ENCODE data around the gene GSE1.

The GSE1 gene

DNA sequence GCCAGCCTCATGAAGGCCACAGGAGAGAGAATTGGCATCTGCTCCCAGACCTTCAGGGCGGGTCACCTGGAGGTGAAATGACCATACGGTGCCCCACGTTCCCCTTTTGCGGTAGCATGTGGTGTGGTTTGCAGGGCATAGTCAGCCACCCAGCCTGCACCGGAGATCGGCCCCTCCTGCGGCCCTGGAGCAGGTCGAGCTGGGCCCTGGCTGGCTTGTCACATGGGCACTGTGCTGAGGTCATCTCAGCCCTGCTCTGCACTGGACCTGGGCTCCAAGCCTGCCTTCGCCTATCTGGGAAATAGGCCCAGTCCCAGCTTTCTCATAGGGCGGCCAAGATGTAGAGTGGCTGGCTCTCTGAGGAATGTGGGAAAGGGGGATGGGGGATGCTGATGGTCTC, 16.2 kb downstream of the GSE1 start:
- H3K4me3 ChIP-seq (ENCODE audit: low read depth, low read length): no peak overlapping the region
- no peak for TF ChIP-seq CTCF (IDR thresholded peaks at IDR 0.05; ENCODE audit: control insufficient read depth, extremely low read depth, insufficient read depth)
- no peak for DNase-seq (ENCODE audit: low read depth)

GRCh38 chr16:85629853-85630252, 16.7 kb downstream of the GSE1 start:
- no peak for DNase-seq (ENCODE audit: low read depth)
- H3K4me3 ChIP-seq (ENCODE audit: low read depth, low read length): no peak overlapping the region
- no peak for TF ChIP-seq CTCF (IDR thresholded peaks at IDR 0.05; ENCODE audit: control insufficient read depth, extremely low read depth, insufficient read depth)

DNA sequence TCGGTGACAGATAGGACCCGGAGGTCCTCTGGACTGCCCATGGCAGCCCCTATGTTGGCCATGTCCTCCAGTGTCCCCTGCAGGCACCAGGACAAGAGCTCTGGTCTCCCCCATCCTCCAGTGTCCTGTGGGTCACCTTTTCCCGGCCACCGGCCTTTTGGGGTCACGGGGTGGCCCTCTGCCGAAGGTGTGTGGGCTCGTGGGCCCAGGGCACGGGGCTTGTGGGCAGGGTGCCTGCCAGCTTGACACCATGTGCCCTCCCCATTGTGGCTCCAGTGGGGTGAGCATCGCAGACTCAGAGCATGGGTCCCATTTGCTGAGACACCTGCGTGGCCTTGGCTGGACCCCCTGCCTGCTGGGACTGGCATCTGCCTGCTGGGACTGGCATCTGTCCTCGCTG, 18.1 kb downstream of the GSE1 start:
- H3K4me3 ChIP-seq (ENCODE audit: low read depth, low read length): no peak overlapping the region
- DNase-seq (ENCODE audit: low read depth): no peak
- no peak for TF ChIP-seq CTCF (IDR thresholded peaks at IDR 0.05; ENCODE audit: control insufficient read depth, extremely low read depth, insufficient read depth)

DNA sequence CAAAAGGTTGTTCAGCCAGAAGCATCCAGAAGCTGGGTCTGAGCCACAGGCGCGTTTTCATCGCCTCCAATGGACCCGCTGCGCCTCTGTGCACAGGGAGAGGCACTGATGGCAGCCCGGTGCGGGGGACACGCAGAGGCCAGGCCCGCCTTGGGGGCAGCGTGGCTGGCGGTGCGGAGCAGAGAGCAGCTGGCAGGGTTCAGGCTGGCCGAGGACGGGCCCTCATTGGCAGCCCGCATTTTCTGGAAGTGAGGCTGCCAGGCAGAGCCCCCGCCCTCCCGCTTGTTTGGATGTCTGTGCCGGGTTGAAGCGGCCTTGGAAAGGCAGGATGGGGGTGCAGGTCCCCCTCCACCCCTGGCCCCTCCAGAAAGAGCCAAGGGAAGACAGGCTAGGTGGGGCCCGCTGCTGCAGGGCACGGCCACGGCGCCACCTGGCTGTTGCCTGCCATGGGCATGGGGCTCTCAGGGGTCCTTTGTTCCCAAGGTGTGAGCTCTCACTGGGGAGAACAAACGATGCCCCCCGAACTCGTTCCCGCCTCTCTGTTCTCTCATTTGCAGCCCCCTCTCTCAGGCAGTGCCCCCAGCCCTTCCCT, 18.8 kb downstream of the GSE1 start:
- DNase-seq (ENCODE audit: low read depth): no peak
- H3K4me3 ChIP-seq (ENCODE audit: low read depth, low read length): no peak overlapping the region
- TF ChIP-seq CTCF (IDR thresholded peaks at IDR 0.05; ENCODE audit: control insufficient read depth, extremely low read depth, insufficient read depth): 0 out of 2 replicates have a peak, but pooled peaks have one; percentile 6

GRCh38 chr16:85632709-85633437, 19.8 kb downstream of the GSE1 start:
- no peak for TF ChIP-seq CTCF (IDR thresholded peaks at IDR 0.05; ENCODE audit: control insufficient read depth, extremely low read depth, insufficient read depth)
- no peak overlapping the region for H3K4me3 ChIP-seq (ENCODE audit: low read depth, low read length)
- no peak for DNase-seq (ENCODE audit: low read depth)

GRCh38 chr16:85633438-85633743, 20.3 kb downstream of the GSE1 start:
- TF ChIP-seq CTCF (IDR thresholded peaks at IDR 0.05; ENCODE audit: control insufficient read depth, extremely low read depth, insufficient read depth): no peak
- DNase-seq (ENCODE audit: low read depth): no peak
- no peak overlapping the region for H3K4me3 ChIP-seq (ENCODE audit: low read depth, low read length)

DNA sequence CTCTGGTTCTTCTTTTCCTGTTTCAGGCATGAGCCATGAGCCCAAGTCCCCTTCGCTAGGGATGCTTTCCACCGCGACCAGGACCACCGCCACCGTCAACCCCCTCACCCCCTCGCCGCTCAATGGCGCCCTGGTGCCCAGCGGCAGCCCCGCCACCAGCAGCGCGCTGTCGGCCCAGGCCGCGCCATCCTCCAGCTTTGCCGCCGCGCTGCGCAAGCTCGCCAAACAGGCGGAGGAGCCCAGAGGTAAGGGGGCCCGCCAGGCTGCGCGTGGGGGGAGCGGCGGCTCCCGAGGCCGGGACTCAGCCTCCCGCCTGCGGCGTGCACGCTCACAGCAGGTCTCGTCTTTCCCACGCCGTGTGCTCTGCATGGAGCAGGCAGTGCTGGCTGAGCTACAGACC, 20.8 kb downstream of the GSE1 start:
- DNase-seq (ENCODE audit: low read depth): no peak
- no peak for TF ChIP-seq CTCF (IDR thresholded peaks at IDR 0.05; ENCODE audit: control insufficient read depth, extremely low read depth, insufficient read depth)
- H3K4me3 ChIP-seq (ENCODE audit: low read depth, low read length): no peak overlapping the region

Measured in LNCaP clone FGC (cell line).